Activated CD8-positive, alpha-beta T cell treated with anti-CD3 and anti-CD28 coated beads for 36 hours (primary cell): ENCODE measurements around the gene TRPC4AP. TPM values are rescaled to one million over a fixed set of nuclear protein-coding genes. Genes with fewer than 3 reads are reported as not detected.
"Not testable (repeated sequence)": the region's sequence is repeated elsewhere in the genome, so short reads cannot be mapped to it uniquely, and the experiment has no call there.

ENCODE experiments used
- ATAC-seq: fragments of 200-7000 bp; cut with Tn5 transposase; one replicate; pipeline ENCODE4 v1.10.0; 2021; ENCODE audit warnings: mild to moderate bottlenecking, moderate library complexity
- CTCF ChIA-PET: fragments of 350-600 bp; sonication (Branson Sonifier 250); formaldehyde crosslinking; loops from one replicate; lab custom pipeline; 2021; ENCODE audit warnings: antibody characterized with exemption; lab: Charles Lee
- POLR2A ChIA-PET: fragments of 350-600 bp; sonication (Branson Sonifier 250); formaldehyde crosslinking; loops from one replicate; lab custom pipeline; 2021; ENCODE audit warnings: antibody characterized with exemption; lab: Charles Lee
- DNase-seq: peaks from one replicate; pipeline ENCODE4 v3.0.0-alpha.2; 2020
- H3K27ac Mint-ChIP-seq: one replicate; pipeline ENCODE4 v1.8.0; 2021; ENCODE audit warnings: mild to moderate bottlenecking, mixed read lengths
- H3K27me3 Mint-ChIP-seq: one replicate; pipeline ENCODE4 v1.8.0; 2021; ENCODE audit warnings: mixed read lengths
- H3K36me3 Mint-ChIP-seq: one replicate; pipeline ENCODE4 v1.8.0; 2021; ENCODE audit warnings: low read depth, mixed read lengths
- H3K4me1 Mint-ChIP-seq: one replicate; pipeline ENCODE4 v1.8.0; 2021; ENCODE audit warnings: low read depth, mixed read lengths
- H3K4me3 Mint-ChIP-seq: one replicate; pipeline ENCODE4 v1.8.0; 2021; ENCODE audit warnings: mild to moderate bottlenecking, moderate library complexity, mixed read lengths
- H3K9me3 Mint-ChIP-seq: one replicate; pipeline ENCODE4 v1.8.0; 2021; ENCODE audit warnings: mixed read lengths
- CTCF ChIP-seq: fragments of 200-600 bp; IDR thresholded peaks from one replicate; pipeline ENCODE4 v1.8.0; 2022; ENCODE audit warnings: antibody characterized with exemption, mild to moderate bottlenecking
- intact Hi-C: fragments of 100-400 bp; cut with micrococcal nuclease; formaldehyde crosslinking; loops from one replicate; pipeline ENCODE4 v1.10.0; 2022
- total RNA-seq, 2 experiments: library from RNA; stranded (reverse); gene quantifications; one replicate each; pipeline ENCODE4 v1.2.3, GENCODE V29; 2021

The TRPC4AP gene
- total RNA-seq, 2 experiments from 2014 or later, result 34.2 to 38.2 TPM

GRCh38 chr20:35054814-35055213, 37.8 kb downstream of the TRPC4AP start:
- TF ChIP-seq CTCF, result no peak
- ATAC-seq (peak; percentile 34), DNase-seq (no peak)
- intact Hi-C loops, result no loop called here
- Mint-ChIP-seq H3K4me3 (no peak overlapping the region), H3K9me3 (no peaks in the 10 kb centered on the region), H3K27ac (peak overlapping the region; percentile 97), H3K27me3 (no peaks in the 10 kb centered on the region), H3K36me3 (peaks cover 36% of the 10 kb centered on the region), H3K4me1 (peaks cover 35% of the 10 kb centered on the region)
- ChIA-PET CTCF (interaction anchor here (1.0 kb wide), 1 partner anchor 41 kb away, joined by 3 read pairs; no protein-coding TSS in a partner anchor), POLR2A (interaction anchor here (0.6 kb wide), 2 partner anchors 33 to 227 kb away, joined by 3 read pairs; no protein-coding TSS in a partner anchor)

- POLR2A ChIA-PET, result not testable (repeated sequence)
- CTCF ChIA-PET, result interaction anchor here (1.4 kb wide), 1 partner anchor 18 kb away, joined by 4 read pairs; no protein-coding TSS in a partner anchor
These were observed 40.0 kb downstream of the TRPC4AP start for GRCh38 chr20:35052616-35053015.

DNA sequence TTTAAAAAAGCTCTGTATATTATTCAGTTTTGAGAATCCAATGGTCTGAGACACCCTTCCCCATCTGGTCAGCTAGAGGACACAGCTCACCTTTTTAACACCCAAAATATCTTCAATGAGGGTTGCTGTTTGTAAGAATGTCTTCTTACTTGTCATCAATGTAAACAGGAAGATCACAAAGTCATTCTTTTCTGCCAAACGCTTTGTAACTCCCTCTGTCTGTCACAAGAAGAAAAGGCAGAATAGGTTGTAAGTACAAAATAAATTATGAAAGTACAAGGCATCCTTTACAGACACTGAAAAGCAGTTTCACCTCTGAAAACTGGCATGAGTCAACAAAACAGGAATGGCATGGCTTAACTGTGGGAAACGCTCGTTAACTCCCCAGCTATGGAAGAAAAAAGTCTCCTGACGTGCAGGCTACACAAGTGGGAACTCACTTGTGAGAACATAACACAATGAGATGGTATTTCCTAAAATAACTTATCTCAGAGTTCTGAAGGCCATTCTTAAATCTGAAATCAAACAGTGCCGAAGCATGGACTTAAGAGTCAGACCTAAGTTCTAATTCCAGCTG, 42.7 kb downstream of the TRPC4AP start:
- ATAC-seq (no peak), DNase-seq (no peak)
- Mint-ChIP-seq H3K36me3 (peaks cover 32% of the 10 kb centered on the region), H3K4me3 (no peak overlapping the region), H3K27me3 (no peaks in the 10 kb centered on the region), H3K27ac (no peak overlapping the region), H3K4me1 (peaks cover 6% of the 10 kb centered on the region), H3K9me3 (no peaks in the 10 kb centered on the region)
- ChIA-PET POLR2A (interaction anchor here (3.2 kb wide), 1 partner anchor 43 kb away, joined by 11 read pairs; the partner anchor contains the start of gene TRPC4AP), CTCF (interaction anchor here (2.0 kb wide), 1 partner anchor 46 kb away, joined by 7 read pairs; no protein-coding TSS in a partner anchor)
- intact Hi-C loops, result no loop called here
- TF ChIP-seq CTCF, result no peak

More at GRCh38 chr20:35052616-35053015, 40.0 kb downstream of the TRPC4AP start:
- H3K9me3 Mint-ChIP-seq, intact Hi-C loops, H3K4me3 Mint-ChIP-seq, ATAC-seq, DNase-seq, H3K27me3 Mint-ChIP-seq, H3K27ac Mint-ChIP-seq: not testable (repeated sequence)
- Mint-ChIP-seq H3K4me1 (peaks cover 27% of the 10 kb centered on the region), H3K36me3 (peaks cover 44% of the 10 kb centered on the region)

DNA sequence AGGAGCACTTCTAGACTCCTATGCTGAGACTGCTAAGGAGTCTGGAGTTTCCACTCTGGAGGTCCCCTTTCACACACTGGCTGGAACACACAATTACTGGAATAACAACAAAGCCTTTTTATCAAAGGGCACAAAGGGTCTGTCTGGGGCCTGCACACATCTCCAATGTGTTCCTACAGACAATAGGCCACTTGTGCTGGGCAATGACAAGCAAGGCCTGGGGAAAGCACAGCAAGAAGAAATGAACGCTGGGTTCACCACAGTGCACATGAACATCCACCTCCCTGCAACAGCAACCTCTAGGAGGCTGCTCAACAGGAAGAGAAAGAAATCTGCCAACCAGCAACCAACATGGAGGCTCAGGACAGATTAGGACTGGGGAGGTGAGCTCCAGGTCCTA, 43.9 kb downstream of the TRPC4AP start:
- intact Hi-C loops, result no loop called here
- ATAC-seq (no peak), DNase-seq (no peak)
- Mint-ChIP-seq H3K36me3 (peaks cover 28% of the 10 kb centered on the region), H3K4me1 (no peaks in the 10 kb centered on the region), H3K4me3 (no peak overlapping the region), H3K27me3 (no peaks in the 10 kb centered on the region), H3K27ac (peak overlapping the region; percentile 42), H3K9me3 (no peaks in the 10 kb centered on the region)
- TF ChIP-seq CTCF, result no peak
- POLR2A ChIA-PET, result interaction anchor here (0.7 to 3.2 kb wide), 2 partner anchors 44 to 1026 kb away, joined by 3 to 11 read pairs; partner anchors contain the start of gene TRPC4AP
- CTCF ChIA-PET, result interaction anchor here (2.0 kb wide), 1 partner anchor 48 kb away, joined by 7 read pairs; no protein-coding TSS in a partner anchor

DNA sequence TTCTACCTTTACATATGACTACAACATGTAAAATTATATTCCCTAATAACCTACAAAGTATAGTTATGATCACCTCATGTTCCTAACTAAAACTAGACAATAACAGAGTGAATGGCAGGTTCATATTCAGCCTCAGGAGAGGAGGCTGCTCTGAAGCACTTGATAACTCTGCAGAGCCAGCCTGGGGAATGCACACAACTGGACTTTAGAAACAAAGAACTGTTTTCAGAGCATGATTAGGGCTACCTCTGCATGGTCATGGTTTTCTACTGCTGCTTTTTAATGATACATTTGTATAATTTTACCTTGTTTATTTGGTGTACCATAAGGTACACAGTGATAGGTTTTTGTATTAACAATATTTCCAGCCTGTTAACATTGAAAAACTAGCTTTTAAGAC, 50.3 kb downstream of the TRPC4AP start:
- H3K36me3 Mint-ChIP-seq, result peaks cover 7% of the 10 kb centered on the region
- no peak overlapping the region for H3K27ac Mint-ChIP-seq
- CTCF ChIA-PET, result no interaction called here
- TF ChIP-seq CTCF, result no peak
- no peaks in the 10 kb centered on the region for H3K27me3 Mint-ChIP-seq
- no peak overlapping the region for H3K4me3 Mint-ChIP-seq
- intact Hi-C loops, result no loop called here
- H3K9me3 Mint-ChIP-seq, result no peaks in the 10 kb centered on the region
- POLR2A ChIA-PET, result no interaction called here
- DNase-seq, result no peak
- no peak for ATAC-seq
- peaks cover 6% of the 10 kb centered on the region for H3K4me1 Mint-ChIP-seq
